Endothelial cell (in vitro differentiated cells): ENCODE measurements around the gene LRRC59. TPM values are rescaled to one million over a fixed set of nuclear protein-coding genes. Genes with fewer than 3 reads are reported as not detected.

Source experiments
- DNase-seq: peaks from one replicate; pipeline ENCODE4 v3.0.0; 2021; ENCODE audit warnings: low spot score
- H3K27ac Mint-ChIP-seq: one replicate; pipeline ENCODE4 v1.8.0; 2021; ENCODE audit warnings: mixed read lengths, inconsistent platforms; ENCODE audit not compliant: unreplicated experiment
- H3K27me3 Mint-ChIP-seq: one replicate; pipeline ENCODE4 v1.8.0; 2021; ENCODE audit warnings: mild to moderate bottlenecking, moderate library complexity, mixed read lengths, inconsistent platforms; ENCODE audit not compliant: unreplicated experiment
- H3K36me3 Mint-ChIP-seq: one replicate; pipeline ENCODE4 v1.8.0; 2021; ENCODE audit warnings: mild to moderate bottlenecking, low read depth, mixed read lengths, inconsistent platforms; ENCODE audit not compliant: unreplicated experiment
- H3K4me1 Mint-ChIP-seq: one replicate; pipeline ENCODE4 v1.8.0; 2021; ENCODE audit warnings: mild to moderate bottlenecking, mixed read lengths, inconsistent platforms; ENCODE audit not compliant: unreplicated experiment
- H3K4me3 Mint-ChIP-seq: one replicate; pipeline ENCODE4 v1.8.0; 2021; ENCODE audit warnings: mild to moderate bottlenecking, mixed read lengths, inconsistent platforms; ENCODE audit not compliant: unreplicated experiment
- H3K9me3 Mint-ChIP-seq: one replicate; pipeline ENCODE4 v1.8.0; 2021; ENCODE audit warnings: mixed read lengths, inconsistent platforms; ENCODE audit not compliant: unreplicated experiment
- total RNA-seq: library from RNA; stranded (reverse); fragmentation: NEBNext Ultra II Directional; extraction: Animal tissue kit (Norgen Biotek cat#: 25700); gene quantifications from one replicate; pipeline ENCODE4 v1.2.1, GENCODE V29; 2021; ENCODE audit not compliant: unreplicated experiment
- TF ChIP-seq, protein P1 (sequence below): fragments of 200-600 bp; sonication (generic); IDR thresholded peaks from one replicate; pipeline ENCODE4 v1.5.0; 2021; ENCODE audit warnings: antibody characterized with exemption; ENCODE audit not compliant: unreplicated experiment

Gene LRRC59
- total RNA-seq, 1 donor from 2014 or later: 64.2 TPM

DNA sequence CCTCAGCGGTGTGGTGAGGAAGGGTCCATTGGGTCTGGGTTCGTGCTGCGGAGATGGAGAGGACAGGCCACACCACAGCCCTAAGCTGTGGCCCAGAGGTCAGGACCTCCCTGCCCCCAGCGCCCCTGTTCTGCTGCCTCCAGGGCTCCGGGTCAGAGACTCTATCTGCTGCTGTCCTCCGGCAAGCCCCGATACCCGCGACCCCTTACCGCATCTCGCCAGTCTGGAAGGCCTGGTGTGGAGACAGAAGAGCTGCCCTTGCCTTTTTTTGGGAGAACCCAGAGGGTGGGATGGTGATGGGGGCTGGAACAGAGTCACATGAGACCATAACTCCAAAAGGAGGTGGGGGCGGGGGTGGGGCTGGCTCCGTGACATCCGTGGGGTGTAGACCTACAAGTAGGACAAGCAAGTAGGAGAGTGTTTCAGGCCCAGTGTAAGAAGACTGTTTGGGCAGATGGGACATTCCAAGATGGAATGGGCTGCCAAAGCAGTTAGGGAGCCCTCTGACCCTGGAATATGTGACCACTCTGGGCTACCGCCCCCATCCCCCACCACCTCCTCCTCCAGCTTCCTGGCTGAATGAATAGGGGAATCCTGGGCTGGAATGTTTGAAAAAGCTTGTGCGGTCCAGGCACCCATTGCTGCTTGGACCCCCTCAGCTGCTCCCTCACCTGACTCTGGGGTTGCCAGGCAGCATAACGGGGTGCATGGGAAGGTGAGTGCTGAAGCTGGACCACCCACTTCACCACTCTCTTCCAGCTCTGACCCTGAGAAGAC lies 50.0 kb downstream of the LRRC59 start:
- peak overlapping the region; percentile 83 for H3K27ac Mint-ChIP-seq
- DNase-seq: no peak

DNA sequence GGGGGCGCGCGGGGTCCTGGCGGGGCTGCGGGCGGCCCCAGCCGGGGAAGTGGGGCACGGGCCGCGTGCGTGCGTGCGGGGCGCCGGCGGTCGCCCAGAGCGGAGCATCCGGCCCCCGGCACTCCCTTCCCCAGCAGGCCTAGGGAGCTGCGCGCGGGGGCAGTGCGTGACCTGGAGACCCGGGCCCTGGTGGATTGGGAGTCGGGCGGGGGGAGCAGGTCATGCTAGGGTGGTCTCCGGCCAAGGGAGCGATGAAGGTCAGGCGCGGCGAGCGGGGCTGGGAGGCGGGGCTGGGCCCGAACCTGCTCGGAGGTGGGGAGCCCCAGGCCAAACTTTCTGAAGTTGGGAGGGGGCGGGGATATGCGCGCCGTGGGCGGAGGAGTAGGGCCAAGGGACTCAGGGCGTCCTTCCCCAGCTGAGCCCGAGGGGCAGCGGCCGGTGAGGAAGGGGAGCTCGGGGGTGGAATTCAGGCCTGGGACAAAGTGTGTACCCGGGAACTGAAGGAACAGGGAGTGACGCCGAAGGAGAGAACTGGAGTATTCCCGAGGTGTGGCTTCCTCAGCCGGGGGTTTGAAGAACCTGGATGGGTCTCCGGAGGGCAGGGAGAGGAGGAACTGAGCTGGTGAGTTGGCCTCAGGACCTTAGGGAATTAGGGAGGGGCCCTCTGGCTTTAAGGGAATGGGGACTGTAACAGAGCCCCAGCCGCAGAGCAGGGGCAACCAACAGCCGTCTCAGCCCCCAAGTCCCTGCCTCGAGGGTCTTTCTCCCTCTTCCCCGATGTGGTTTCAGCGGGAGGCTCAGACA lies 50.8 kb downstream of the LRRC59 start:
- Mint-ChIP-seq H3K4me1 (peaks cover 25% of the 10 kb centered on the region), H3K9me3 (no peaks in the 10 kb centered on the region), H3K27ac (no peak overlapping the region), H3K27me3 (peaks cover 16% of the 10 kb centered on the region), H3K36me3 (peaks cover 7% of the 10 kb centered on the region), H3K4me3 (peak overlapping the region; percentile 94)
- TF ChIP-seq, protein P1, sequence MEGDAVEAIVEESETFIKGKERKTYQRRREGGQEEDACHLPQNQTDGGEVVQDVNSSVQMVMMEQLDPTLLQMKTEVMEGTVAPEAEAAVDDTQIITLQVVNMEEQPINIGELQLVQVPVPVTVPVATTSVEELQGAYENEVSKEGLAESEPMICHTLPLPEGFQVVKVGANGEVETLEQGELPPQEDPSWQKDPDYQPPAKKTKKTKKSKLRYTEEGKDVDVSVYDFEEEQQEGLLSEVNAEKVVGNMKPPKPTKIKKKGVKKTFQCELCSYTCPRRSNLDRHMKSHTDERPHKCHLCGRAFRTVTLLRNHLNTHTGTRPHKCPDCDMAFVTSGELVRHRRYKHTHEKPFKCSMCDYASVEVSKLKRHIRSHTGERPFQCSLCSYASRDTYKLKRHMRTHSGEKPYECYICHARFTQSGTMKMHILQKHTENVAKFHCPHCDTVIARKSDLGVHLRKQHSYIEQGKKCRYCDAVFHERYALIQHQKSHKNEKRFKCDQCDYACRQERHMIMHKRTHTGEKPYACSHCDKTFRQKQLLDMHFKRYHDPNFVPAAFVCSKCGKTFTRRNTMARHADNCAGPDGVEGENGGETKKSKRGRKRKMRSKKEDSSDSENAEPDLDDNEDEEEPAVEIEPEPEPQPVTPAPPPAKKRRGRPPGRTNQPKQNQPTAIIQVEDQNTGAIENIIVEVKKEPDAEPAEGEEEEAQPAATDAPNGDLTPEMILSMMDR: no peak
- DNase-seq: peak; percentile 40

More for the DNA sequence above, 50.0 kb downstream of the LRRC59 start:
- TF ChIP-seq, protein P1: no peak
- Mint-ChIP-seq H3K9me3 (no peaks in the 10 kb centered on the region), H3K4me3 (peak overlapping the region; percentile 94), H3K36me3 (peaks cover 13% of the 10 kb centered on the region), H3K27me3 (peaks cover 16% of the 10 kb centered on the region), H3K4me1 (peaks cover 29% of the 10 kb centered on the region)

DNA sequence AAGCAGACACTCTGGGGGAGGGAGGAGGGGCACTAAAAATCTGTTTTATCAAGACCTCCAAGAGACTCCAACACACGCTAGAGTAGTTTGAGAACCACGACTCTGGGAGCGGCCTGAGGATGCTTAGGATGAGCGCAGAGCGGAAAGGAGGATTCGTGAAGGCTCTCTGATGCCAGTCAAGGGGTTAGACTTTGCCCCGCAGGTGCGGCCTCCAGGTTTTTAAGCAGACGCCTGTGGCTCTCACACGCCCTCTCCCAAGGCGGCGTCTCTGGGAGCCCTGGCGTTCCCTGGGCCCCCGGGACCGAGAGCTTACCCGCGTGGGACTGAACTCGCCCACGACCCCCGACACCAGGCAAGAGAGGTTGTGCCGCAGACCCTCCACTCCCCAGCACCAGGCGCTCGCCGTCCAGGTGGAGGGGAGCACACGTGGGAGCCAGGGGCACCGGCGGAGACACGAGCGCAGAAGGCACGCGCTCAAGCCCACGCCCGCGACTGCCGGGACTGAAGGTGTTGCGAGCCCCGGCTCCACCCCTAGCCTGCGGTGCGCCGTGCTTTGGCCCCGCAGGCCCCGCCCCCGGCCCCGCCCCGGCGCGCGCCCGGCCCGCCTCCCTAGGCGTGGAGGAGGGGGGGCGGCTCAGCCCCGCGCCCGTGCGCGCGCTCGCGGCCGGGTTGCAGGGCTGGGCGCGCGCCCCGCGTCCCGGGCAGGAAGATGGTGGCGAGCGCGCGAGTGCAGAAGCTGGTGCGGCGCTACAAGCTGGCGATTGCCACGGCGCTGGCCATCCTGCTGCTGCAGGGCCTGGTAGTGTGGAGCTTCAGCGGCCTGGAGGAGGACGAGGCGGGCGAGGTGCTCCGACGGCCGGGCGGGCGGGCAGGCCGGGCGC lies 51.7 kb downstream of the LRRC59 start, which contains the start of gene XYLT2:
Gene XYLT2, plus strand, starts transcription at position 695 of the 881 bp plus-strand sequence. Its CDS starts 15 bp downstream, at position 710.
- H3K9me3 Mint-ChIP-seq: no peaks in the 10 kb centered on the region
- TF ChIP-seq, protein P1: no peak
- DNase-seq: peak; percentile 85
- H3K27ac Mint-ChIP-seq: no peak within 1 kb of the TSS
- H3K4me3 Mint-ChIP-seq: peak within 1 kb of the TSS; percentile 94
- peaks cover 14% of the 10 kb centered on the region for H3K27me3 Mint-ChIP-seq
- H3K36me3 Mint-ChIP-seq: peaks cover 5% of the 10 kb centered on the region
- H3K4me1 Mint-ChIP-seq: peaks cover 24% of the 10 kb centered on the region

DNA sequence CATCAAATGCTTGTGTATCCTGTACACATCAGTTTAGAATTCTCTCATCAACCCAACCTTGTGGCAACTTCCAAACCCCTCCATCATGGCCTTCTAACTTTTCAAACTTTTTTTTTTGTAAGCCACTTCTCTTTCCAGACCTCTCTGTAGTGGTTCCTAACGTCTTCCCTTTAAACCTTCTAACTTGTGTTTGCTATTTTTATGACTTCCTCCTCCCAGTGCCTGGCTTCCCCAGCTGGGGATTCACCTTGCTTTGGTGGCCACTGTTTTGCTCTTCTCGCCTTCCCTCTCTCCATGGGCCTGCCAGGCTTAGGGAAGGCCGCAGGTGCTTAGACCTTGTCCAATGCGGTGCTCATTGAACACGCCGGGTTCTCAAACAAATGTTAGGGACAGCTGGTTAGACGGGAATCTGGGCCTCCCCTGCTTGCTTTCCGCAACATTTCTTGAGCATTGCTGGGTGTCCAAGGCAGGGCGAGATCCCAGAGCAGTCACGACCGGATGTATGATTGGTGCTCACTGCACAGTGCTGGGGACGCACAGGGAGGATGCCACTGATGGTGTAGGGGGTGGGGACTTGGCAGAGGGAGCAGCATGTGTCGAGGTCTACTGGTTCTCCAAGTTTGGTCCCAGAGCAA lies 52.5 kb downstream of the LRRC59 start:
- Mint-ChIP-seq H3K36me3 (peaks cover 5% of the 10 kb centered on the region), H3K4me1 (peaks cover 24% of the 10 kb centered on the region), H3K27ac (peak overlapping the region; percentile 25), H3K27me3 (peaks cover 12% of the 10 kb centered on the region), H3K4me3 (peak overlapping the region; percentile 89), H3K9me3 (no peaks in the 10 kb centered on the region)
- TF ChIP-seq, protein P1: no peak
- DNase-seq: no peak
